Measurements from ENCODE around the gene PTPRZ1.

Gene PTPRZ1

GRCh38 chr7:122010116-122010515 lies 137.2 kb downstream of the PTPRZ1 start:
- no peak for TF ChIP-seq BACH2 (CRISPR knock-in tag; IDR thresholded peaks at IDR 0.05; ENCODE audit: borderline replicate concordance)
- ATAC-seq, result no peak

GRCh38 chr7:122013065-122013464 lies 140.1 kb downstream of the PTPRZ1 start:
- no peak for ATAC-seq
- TF ChIP-seq CREB5 (CRISPR knock-in tag; IDR thresholded peaks at IDR 0.05; ENCODE audit: low read depth) (no peak), ZNF565 (CRISPR knock-in tag; conservative IDR thresholded peaks at IDR 0.05; ENCODE audit: low read depth) (no peak), BACH2 (CRISPR knock-in tag; IDR thresholded peaks at IDR 0.05; ENCODE audit: borderline replicate concordance) (no peak), SNAI2 (CRISPR knock-in tag; IDR thresholded peaks at IDR 0.05) (no peak), OSR1 (CRISPR knock-in tag; IDR thresholded peaks at IDR 0.05) (no peak), PATZ1 (CRISPR knock-in tag; IDR thresholded peaks at IDR 0.05; ENCODE audit: borderline replicate concordance) (no peak), TOX (CRISPR knock-in tag; IDR thresholded peaks at IDR 0.05; ENCODE audit: borderline replicate concordance) (no peak)

- TF ChIP-seq ISL1 (CRISPR knock-in tag; IDR thresholded peaks at IDR 0.05), result no peak
Measured at GRCh38 chr7:122013630-122014029, 140.7 kb downstream of the PTPRZ1 start.

GRCh38 chr7:122014697-122015096 lies 141.7 kb downstream of the PTPRZ1 start:
- TF ChIP-seq TCF4 (CRISPR knock-in tag; IDR thresholded peaks at IDR 0.05; ENCODE audit: borderline replicate concordance) (no peak), ARNTL (CRISPR knock-in tag; IDR thresholded peaks at IDR 0.05; ENCODE audit: borderline replicate concordance, low read depth) (no peak), CSDC2 (CRISPR knock-in tag; IDR thresholded peaks at IDR 0.05) (no peak), ISL1 (CRISPR knock-in tag; IDR thresholded peaks at IDR 0.05) (no peak), ZNF70 (CRISPR knock-in tag; IDR thresholded peaks at IDR 0.05) (no peak), ZNF565 (CRISPR knock-in tag; conservative IDR thresholded peaks at IDR 0.05; ENCODE audit: low read depth) (no peak)
- 0 out of 3 replicates have a peak, but pooled peaks have one; percentile 24 for ATAC-seq

More at GRCh38 chr7:122013630-122014029, 140.7 kb downstream of the PTPRZ1 start:
- no peak for ATAC-seq

- ATAC-seq, result no peak
- no peak for TF ChIP-seq CSRNP3 (CRISPR knock-in tag; IDR thresholded peaks at IDR 0.05)
- no peak for TF ChIP-seq ISL1 (CRISPR knock-in tag; IDR thresholded peaks at IDR 0.05)
- TF ChIP-seq TCF4 (CRISPR knock-in tag; IDR thresholded peaks at IDR 0.05; ENCODE audit: borderline replicate concordance), result no peak
- no peak for TF ChIP-seq CSDC2 (CRISPR knock-in tag; IDR thresholded peaks at IDR 0.05)
- no peak for TF ChIP-seq BACH2 (CRISPR knock-in tag; IDR thresholded peaks at IDR 0.05; ENCODE audit: borderline replicate concordance)
- no peak for TF ChIP-seq ARNTL (CRISPR knock-in tag; IDR thresholded peaks at IDR 0.05; ENCODE audit: borderline replicate concordance, low read depth)
- TF ChIP-seq ZNF8 (CRISPR knock-in tag; IDR thresholded peaks at IDR 0.05), result no peak
- TF ChIP-seq OSR1 (CRISPR knock-in tag; IDR thresholded peaks at IDR 0.05), result no peak
- no peak for TF ChIP-seq ZC3H10 (CRISPR knock-in tag; IDR thresholded peaks at IDR 0.05)
- TF ChIP-seq ZFP30 (CRISPR knock-in tag; IDR thresholded peaks at IDR 0.05), result no peak
- no peak for TF ChIP-seq GLIS3 (CRISPR knock-in tag; IDR thresholded peaks at IDR 0.05)
- no peak for TF ChIP-seq ZFP3 (CRISPR knock-in tag; IDR thresholded peaks at IDR 0.05)
- no peak for TF ChIP-seq CREB5 (CRISPR knock-in tag; IDR thresholded peaks at IDR 0.05; ENCODE audit: low read depth)
- TF ChIP-seq PATZ1 (CRISPR knock-in tag; IDR thresholded peaks at IDR 0.05; ENCODE audit: borderline replicate concordance), result no peak
Measured at GRCh38 chr7:122018032-122018431, 145.1 kb downstream of the PTPRZ1 start.

All from SK-N-SH treated with all-trans-retinoic acid at 6 μM for 48 hours (cell line).